Nephron progenitor cell (in vitro differentiated cells): Measurements from ENCODE around the gene VWC2.
"Not testable (repeated sequence)": the region's sequence is repeated elsewhere in the genome, so short reads cannot be mapped to it uniquely, and the experiment has no call there.

Experiments
- DNase-seq: peaks from one replicate; pipeline ENCODE4 v3.0.0; 2021
- H3K27ac Mint-ChIP-seq: 2 replicates; pipeline ENCODE4 v1.8.0; 2021; ENCODE audit warnings: mild to moderate bottlenecking, moderate library complexity, mixed read lengths
- H3K27me3 Mint-ChIP-seq: 2 replicates; pipeline ENCODE4 v1.8.0; 2021; ENCODE audit warnings: mild to moderate bottlenecking, low read depth, mixed read lengths; ENCODE audit not compliant: poor library complexity
- H3K36me3 Mint-ChIP-seq: 2 replicates; pipeline ENCODE4 v1.8.0; 2021; ENCODE audit warnings: low read depth, mixed read lengths
- H3K4me1 Mint-ChIP-seq: 2 replicates; pipeline ENCODE4 v1.8.0; 2021; ENCODE audit warnings: mixed read lengths
- H3K4me3 Mint-ChIP-seq: 2 replicates; pipeline ENCODE4 v1.8.0; 2021; ENCODE audit warnings: mild to moderate bottlenecking, moderate library complexity, mixed read lengths
- H3K9me3 Mint-ChIP-seq: 2 replicates; pipeline ENCODE4 v1.8.0; 2021; ENCODE audit warnings: mild to moderate bottlenecking, moderate library complexity, mixed read lengths
- CTCF ChIP-seq: fragments of 200-600 bp; sonication (generic); IDR thresholded peaks from 2 replicates; pipeline ENCODE4 v1.5.0; 2021; ENCODE audit warnings: antibody characterized with exemption

Gene VWC2

GRCh38 chr7:49845626-49846025 lies 72.2 kb downstream of the VWC2 start:
- Mint-ChIP-seq H3K27ac (no peak overlapping the region), H3K4me1 (peaks cover 11% of the 10 kb centered on the region), H3K27me3 (peaks cover 4% of the 10 kb centered on the region), H3K36me3 (no peaks in the 10 kb centered on the region), H3K9me3 (no peaks in the 10 kb centered on the region), H3K4me3 (no peak overlapping the region)
- DNase-seq = no peak
- no peak for TF ChIP-seq CTCF

GRCh38 chr7:49848211-49848841 lies 74.9 kb downstream of the VWC2 start:
- H3K4me1 Mint-ChIP-seq = peaks cover 15% of the 10 kb centered on the region
- no peak for TF ChIP-seq CTCF

GRCh38 chr7:49850921-49851613 lies 77.6 kb downstream of the VWC2 start:
- Mint-ChIP-seq H3K9me3 (no peaks in the 10 kb centered on the region), H3K27ac (no peak overlapping the region), H3K4me1 (peaks cover 18% of the 10 kb centered on the region), H3K4me3 (no peak overlapping the region), H3K36me3 (no peaks in the 10 kb centered on the region), H3K27me3 (peaks cover 7% of the 10 kb centered on the region)
- no peak for DNase-seq
- TF ChIP-seq CTCF = no peak

More at GRCh38 chr7:49848211-49848841, 74.9 kb downstream of the VWC2 start:
- DNase-seq = no peak
- H3K27ac Mint-ChIP-seq = peak overlapping the region; percentile 19
- H3K4me3 Mint-ChIP-seq = no peak overlapping the region
- H3K9me3 Mint-ChIP-seq = no peaks in the 10 kb centered on the region
- H3K27me3 Mint-ChIP-seq = peaks cover 7% of the 10 kb centered on the region
- no peaks in the 10 kb centered on the region for H3K36me3 Mint-ChIP-seq

- peaks cover 22% of the 10 kb centered on the region for H3K4me1 Mint-ChIP-seq
- not testable (repeated sequence) for H3K27me3 Mint-ChIP-seq, H3K27ac Mint-ChIP-seq, DNase-seq, H3K4me3 Mint-ChIP-seq, H3K9me3 Mint-ChIP-seq, H3K36me3 Mint-ChIP-seq
Measured at GRCh38 chr7:49851614-49851934, 78.1 kb downstream of the VWC2 start.

- peak; percentile 60 for DNase-seq
- no peaks in the 10 kb centered on the region for H3K36me3 Mint-ChIP-seq
- H3K4me3 Mint-ChIP-seq = no peak overlapping the region
- H3K9me3 Mint-ChIP-seq = no peaks in the 10 kb centered on the region
- peaks cover 4% of the 10 kb centered on the region for H3K27me3 Mint-ChIP-seq
- peaks cover 19% of the 10 kb centered on the region for H3K4me1 Mint-ChIP-seq
- peak; percentile 86 for TF ChIP-seq CTCF
- H3K27ac Mint-ChIP-seq = peak overlapping the region; percentile 85
Measured at GRCh38 chr7:49852619-49853462, 79.4 kb downstream of the VWC2 start.

GRCh38 chr7:49855281-49855980 lies 82.0 kb downstream of the VWC2 start:
- Mint-ChIP-seq H3K36me3 (no peaks in the 10 kb centered on the region), H3K27me3 (peaks cover 4% of the 10 kb centered on the region), H3K4me3 (no peak overlapping the region), H3K4me1 (peaks cover 10% of the 10 kb centered on the region), H3K27ac (peak overlapping the region; percentile 17), H3K9me3 (no peaks in the 10 kb centered on the region)
- no peak for TF ChIP-seq CTCF
- no peak for DNase-seq
